OCI-LY1 (cell line): ENCODE results near the gene CEP128.

Experiments
- H2AFZ ChIP-seq: fragments of 200-600 bp; sonication (generic), shearing (Covaris generic); 2 replicates; pipeline ENCODE4 v1.6.0; 2014; ENCODE audit warnings: antibody characterized with exemption, mild to moderate bottlenecking, low read length
- H3F3A ChIP-seq: fragments of 200-600 bp; sonication (generic), shearing (Covaris generic); 2 replicates; pipeline ENCODE4 v1.6.0; 2014; ENCODE audit warnings: mild to moderate bottlenecking, antibody characterized with exemption, low read length, moderate library complexity; ENCODE audit not compliant: insufficient read depth
- H3K27ac ChIP-seq: fragments of 200-600 bp; sonication (generic); 2 replicates; pipeline ENCODE4 v1.5.1; 2014; ENCODE audit warnings: low read length, mixed run types, mild to moderate bottlenecking, low read depth; ENCODE audit not compliant: poor library complexity, severe bottlenecking
- H3K27me3 ChIP-seq: fragments of 200-600 bp; sonication (generic); 2 replicates; pipeline ENCODE4 v1.6.0; 2014; ENCODE audit warnings: antibody characterized with exemption, mild to moderate bottlenecking, low read length, moderate library complexity; ENCODE audit not compliant: insufficient read depth
- H3K36me3 ChIP-seq: fragments of 200-600 bp; sonication (generic); 2 replicates; pipeline ENCODE4 v1.6.1; 2014; ENCODE audit warnings: mild to moderate bottlenecking, antibody characterized with exemption, low read length, moderate library complexity, mixed read lengths; ENCODE audit not compliant: insufficient read depth
- H3K4me1 ChIP-seq: fragments of 200-600 bp; sonication (generic); 2 replicates; pipeline ENCODE4 v1.5.1; 2014; ENCODE audit warnings: mild to moderate bottlenecking, low read length, moderate library complexity; ENCODE audit not compliant: insufficient read depth, severe bottlenecking
- H3K4me2 ChIP-seq: fragments of 200-600 bp; sonication (generic), shearing (Covaris generic); 2 replicates; pipeline ENCODE4 v1.6.1; 2014; ENCODE audit warnings: low read length
- H3K4me3 ChIP-seq: fragments of 200-600 bp; sonication (generic); 2 replicates; pipeline ENCODE4 v1.5.1; 2014; ENCODE audit warnings: low read length, low read depth, mild to moderate bottlenecking, mixed read lengths; ENCODE audit not compliant: poor library complexity, severe bottlenecking
- H3K79me2 ChIP-seq: fragments of 200-600 bp; shearing (Covaris generic); 2 replicates; pipeline ENCODE4 v1.6.1; 2016; ENCODE audit warnings: mixed run types, low read length, mixed read lengths; ENCODE audit not compliant: insufficient read depth
- H3K9ac ChIP-seq: fragments of 200-600 bp; sonication (generic), shearing (Covaris generic); 2 replicates; pipeline ENCODE4 v1.6.1; 2014; ENCODE audit warnings: mild to moderate bottlenecking, low read length, mixed read lengths
- H3K9me2 ChIP-seq: fragments of 200-600 bp; sonication (generic), shearing (Covaris generic); 2 replicates; pipeline ENCODE4 v1.6.1; 2014; ENCODE audit warnings: low read depth, mild to moderate bottlenecking, low read length, mixed read lengths
- H3K9me3 ChIP-seq: fragments of 200-600 bp; shearing (Covaris generic); 2 replicates; pipeline ENCODE4 v1.6.1; 2014; ENCODE audit warnings: low read length, mixed read lengths
- H4K20me1 ChIP-seq: fragments of 200-600 bp; sonication (generic), shearing (Covaris generic); 2 replicates; pipeline ENCODE4 v1.6.0; 2016; ENCODE audit warnings: mild to moderate bottlenecking, low read length; ENCODE audit not compliant: insufficient read depth
- EZH2 ChIP-seq: fragments of 200-600 bp; sonication (generic), shearing (Covaris generic); IDR thresholded peaks from 2 replicates; pipeline ENCODE4 v1.8.0; 2017; ENCODE audit warnings: borderline replicate concordance, mixed run types, mild to moderate bottlenecking, antibody characterized with exemption, low read length, moderate library complexity, mixed read lengths
- TF ChIP-seq, protein P1 (sequence below): fragments of 200-600 bp; sonication (generic), shearing (Covaris generic); IDR thresholded peaks from 2 replicates; pipeline ENCODE4 v1.5.1; 2017; ENCODE audit warnings: mild to moderate bottlenecking, antibody characterized with exemption, low read length, moderate library complexity, mixed read lengths

Gene CEP128

GRCh38 chr14:80850197-80850814, 91.2 kb downstream of the CEP128 start:
- Histone ChIP-seq H4K20me1 (no peaks in the 10 kb centered on the region), H3K9ac (no peak overlapping the region), H3F3A (no peaks in the 10 kb centered on the region), H3K9me2 (no peaks in the 10 kb centered on the region), H2AFZ (no peak overlapping the region), H3K4me3 (no peak overlapping the region), H3K79me2 (no peaks in the 10 kb centered on the region), H3K27ac (no peak overlapping the region), H3K4me1 (no peaks in the 10 kb centered on the region), H3K9me3 (no peaks in the 10 kb centered on the region), H3K4me2 (no peak overlapping the region), H3K27me3 (no peaks in the 10 kb centered on the region), H3K36me3 (no peaks in the 10 kb centered on the region)
- TF ChIP-seq EZH2: no peak
- TF ChIP-seq, protein P1, sequence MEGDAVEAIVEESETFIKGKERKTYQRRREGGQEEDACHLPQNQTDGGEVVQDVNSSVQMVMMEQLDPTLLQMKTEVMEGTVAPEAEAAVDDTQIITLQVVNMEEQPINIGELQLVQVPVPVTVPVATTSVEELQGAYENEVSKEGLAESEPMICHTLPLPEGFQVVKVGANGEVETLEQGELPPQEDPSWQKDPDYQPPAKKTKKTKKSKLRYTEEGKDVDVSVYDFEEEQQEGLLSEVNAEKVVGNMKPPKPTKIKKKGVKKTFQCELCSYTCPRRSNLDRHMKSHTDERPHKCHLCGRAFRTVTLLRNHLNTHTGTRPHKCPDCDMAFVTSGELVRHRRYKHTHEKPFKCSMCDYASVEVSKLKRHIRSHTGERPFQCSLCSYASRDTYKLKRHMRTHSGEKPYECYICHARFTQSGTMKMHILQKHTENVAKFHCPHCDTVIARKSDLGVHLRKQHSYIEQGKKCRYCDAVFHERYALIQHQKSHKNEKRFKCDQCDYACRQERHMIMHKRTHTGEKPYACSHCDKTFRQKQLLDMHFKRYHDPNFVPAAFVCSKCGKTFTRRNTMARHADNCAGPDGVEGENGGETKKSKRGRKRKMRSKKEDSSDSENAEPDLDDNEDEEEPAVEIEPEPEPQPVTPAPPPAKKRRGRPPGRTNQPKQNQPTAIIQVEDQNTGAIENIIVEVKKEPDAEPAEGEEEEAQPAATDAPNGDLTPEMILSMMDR: peak; percentile 66

GRCh38 chr14:80847070-80847469, 94.5 kb downstream of the CEP128 start:
- H3K9me3 ChIP-seq: no peaks in the 10 kb centered on the region
- H3K36me3 ChIP-seq: no peaks in the 10 kb centered on the region
- H3K9me2 ChIP-seq: no peaks in the 10 kb centered on the region
- H3K9ac ChIP-seq: no peak overlapping the region
- no peaks in the 10 kb centered on the region for H3F3A ChIP-seq
- no peak overlapping the region for H3K4me2 ChIP-seq
- no peak overlapping the region for H3K27ac ChIP-seq
- no peak overlapping the region for H3K4me3 ChIP-seq
- TF ChIP-seq, protein P1: no peak
- TF ChIP-seq EZH2: no peak
- H3K4me1 ChIP-seq: no peaks in the 10 kb centered on the region
- H4K20me1 ChIP-seq: no peaks in the 10 kb centered on the region
- no peak overlapping the region for H2AFZ ChIP-seq
- H3K27me3 ChIP-seq: no peaks in the 10 kb centered on the region
- no peaks in the 10 kb centered on the region for H3K79me2 ChIP-seq

GRCh38 chr14:80845856-80846255, 95.7 kb downstream of the CEP128 start:
- Histone ChIP-seq H3K9me2 (no peaks in the 10 kb centered on the region), H3K4me1 (no peaks in the 10 kb centered on the region), H3K79me2 (no peaks in the 10 kb centered on the region), H3K9me3 (no peaks in the 10 kb centered on the region), H4K20me1 (no peaks in the 10 kb centered on the region), H3K27me3 (no peaks in the 10 kb centered on the region), H3K36me3 (no peaks in the 10 kb centered on the region), H2AFZ (no peak overlapping the region), H3K9ac (no peak overlapping the region), H3F3A (no peaks in the 10 kb centered on the region), H3K4me2 (no peak overlapping the region), H3K4me3 (no peak overlapping the region), H3K27ac (no peak overlapping the region)
- no peak for TF ChIP-seq EZH2
- TF ChIP-seq, protein P1: no peak
